Glomerular visceral epithelial cell (primary cell): ENCODE measurements around the gene ANKRD33B.

Source experiments
- DNase-seq: peaks from one replicate; pipeline ENCODE4 v3.0.0-alpha.2; 2016; ENCODE audit errors: extremely low spot score

Gene ANKRD33B

GRCh38 chr5:10675177-10675700, 111.4 kb downstream of the ANKRD33B start:
- no peak for DNase-seq

GRCh38 chr5:10676224-10676623, 112.4 kb downstream of the ANKRD33B start:
- DNase-seq, result no peak

GRCh38 chr5:10676946-10677345, 113.1 kb downstream of the ANKRD33B start:
- no peak for DNase-seq

- DNase-seq, result no peak
These were observed 113.7 kb downstream of the ANKRD33B start for GRCh38 chr5:10677533-10677932.

GRCh38 chr5:10678244-10678643, 114.4 kb downstream of the ANKRD33B start:
- peak; percentile 93 for DNase-seq

GRCh38 chr5:10679336-10679988, 115.6 kb downstream of the ANKRD33B start:
- DNase-seq, result no peak

- DNase-seq, result no peak
These were observed 117.1 kb downstream of the ANKRD33B start for GRCh38 chr5:10680876-10681481.

GRCh38 chr5:10681731-10682679, 118.1 kb downstream of the ANKRD33B start:
- DNase-seq, result no peak

- no peak for DNase-seq
These were observed 119.1 kb downstream of the ANKRD33B start for GRCh38 chr5:10682801-10683525.

GRCh38 chr5:10684303-10685086, 120.6 kb downstream of the ANKRD33B start:
- DNase-seq, result no peak

- no peak for DNase-seq
These were observed 121.2 kb downstream of the ANKRD33B start for GRCh38 chr5:10685115-10685521.

- DNase-seq, result no peak
These were observed 123.0 kb downstream of the ANKRD33B start for GRCh38 chr5:10686890-10687289.

GRCh38 chr5:10688651-10689171, 124.8 kb downstream of the ANKRD33B start:
- DNase-seq, result no peak

GRCh38 chr5:10689391-10690081, 125.7 kb downstream of the ANKRD33B start:
- peak; percentile 75 for DNase-seq

- DNase-seq, result peak; percentile 90
These were observed 126.9 kb downstream of the ANKRD33B start for GRCh38 chr5:10690460-10691440.

- peak; percentile 94 for DNase-seq
These were observed 128.2 kb downstream of the ANKRD33B start for GRCh38 chr5:10691826-10692785.

GRCh38 chr5:10695055-10695649, 131.3 kb downstream of the ANKRD33B start:
- peak; percentile 94 for DNase-seq
